Femur (tissue), 1 donor: ENCODE measurements around the gene CRBN.

Source experiments
- DNase-seq: peaks from one replicate; pipeline ENCODE4 v3.0.0-alpha.2; 2017

Gene CRBN

GRCh38 chr3:3165650-3166049, 13.8 kb downstream of the CRBN start:
- no peak for DNase-seq

GRCh38 chr3:3165241-3165640, 14.2 kb downstream of the CRBN start:
- no peak for DNase-seq

- DNase-seq = no peak
These were observed 18.7 kb downstream of the CRBN start for GRCh38 chr3:3160826-3161225.

GRCh38 chr3:3157484-3157883, 22.0 kb downstream of the CRBN start:
- DNase-seq = no peak

GRCh38 chr3:3154879-3155610, 24.4 kb downstream of the CRBN start:
- no peak for DNase-seq

- no peak for DNase-seq
These were observed 28.0 kb downstream of the CRBN start for GRCh38 chr3:3151513-3151912.

- no peak for DNase-seq
These were observed 29.9 kb downstream of the CRBN start for GRCh38 chr3:3149560-3149959.

- DNase-seq = no peak
These were observed 33.7 kb downstream of the CRBN start for GRCh38 chr3:3145831-3146230.

GRCh38 chr3:3141939-3142338, 37.6 kb downstream of the CRBN start:
- no peak for DNase-seq

GRCh38 chr3:3137526-3137925, 42.0 kb downstream of the CRBN start:
- DNase-seq = no peak

- DNase-seq = no peak
These were observed 44.6 kb downstream of the CRBN start for GRCh38 chr3:3134750-3135448.

GRCh38 chr3:3133500-3133899, 46.0 kb downstream of the CRBN start:
- no peak for DNase-seq

GRCh38 chr3:3129579-3129978, 49.9 kb downstream of the CRBN start:
- no peak for DNase-seq

GRCh38 chr3:3127432-3128010, 52.0 kb downstream of the CRBN start:
- no peak for DNase-seq

GRCh38 chr3:3126477-3127431, 52.7 kb downstream of the CRBN start, which contains the start of gene TRNT1:
TRNT1 (plus strand) TSS chr3:3126940; CDS start chr3:3129041, 2,101 bp downstream.
- peak; percentile 96 for DNase-seq

GRCh38 chr3:3125977-3126376, 53.5 kb downstream of the CRBN start:
- DNase-seq = no peak

- DNase-seq = no peak
These were observed 60.1 kb downstream of the CRBN start for GRCh38 chr3:3119393-3119851.

GRCh38 chr3:3117651-3118050, 61.8 kb downstream of the CRBN start:
- no peak for DNase-seq

- DNase-seq = no peak
These were observed 66.3 kb downstream of the CRBN start for GRCh38 chr3:3113042-3113709.

GRCh38 chr3:3110749-3111361, 68.6 kb downstream of the CRBN start:
- DNase-seq = no peak

GRCh38 chr3:3110299-3110630, 69.2 kb downstream of the CRBN start, which contains the start of gene IL5RA:
IL5RA (minus strand) TSS chr3:3110374; CDS start chr3:3104984, 5,390 bp downstream.
- no peak for DNase-seq
